ENCODE measurements around the gene LYPLA2.
A peak's percentile ranks its signal among the peaks of the same experiment; 100 is the strongest.

Gene LYPLA2

DNA sequence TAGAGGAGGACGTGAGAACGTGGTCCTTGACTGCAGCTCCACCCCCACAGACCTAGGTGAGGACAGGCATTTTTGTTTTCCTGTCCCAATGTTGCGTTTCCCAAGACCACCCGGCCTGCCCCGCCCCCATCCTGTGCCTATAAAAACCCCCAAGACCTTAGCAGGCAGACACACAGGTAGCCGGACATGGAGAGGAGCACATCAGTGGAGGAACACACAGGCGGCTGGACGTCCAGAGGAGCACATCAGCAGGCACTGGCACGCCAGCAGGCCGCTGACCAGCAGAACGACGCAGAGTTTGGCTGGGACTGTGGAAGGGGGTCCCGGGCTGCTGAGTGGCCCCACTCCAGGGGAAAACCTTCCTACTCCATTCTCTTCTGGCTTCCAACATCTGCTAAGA is 47.0 kb downstream of the LYPLA2 start:
- DNase-seq (ENCODE audit: low read depth) = no peak

DNA sequence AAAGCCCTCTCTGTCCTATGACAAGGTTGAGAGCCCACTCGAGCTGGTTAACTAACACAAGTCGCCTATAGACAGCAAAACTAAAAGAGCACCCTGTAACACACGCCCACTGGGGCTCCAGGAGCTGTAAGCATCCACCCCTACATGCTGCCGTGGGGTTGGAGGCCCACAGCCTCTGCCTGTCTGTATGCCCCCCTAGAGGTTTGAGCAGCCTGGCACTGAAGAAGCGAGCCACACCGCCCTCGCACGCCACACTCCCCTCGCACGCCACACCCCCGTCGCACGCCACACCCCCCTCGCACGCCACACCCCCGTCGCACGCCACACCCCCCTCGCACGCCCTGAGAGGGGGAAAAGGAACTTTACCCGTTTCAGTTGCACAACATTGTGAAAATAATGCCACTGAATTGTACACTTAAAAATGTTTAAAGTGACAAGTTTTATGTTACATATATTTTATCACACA is 47.5 kb downstream of the LYPLA2 start:
- peak; percentile 64 for DNase-seq (ENCODE audit: low read depth)

DNA sequence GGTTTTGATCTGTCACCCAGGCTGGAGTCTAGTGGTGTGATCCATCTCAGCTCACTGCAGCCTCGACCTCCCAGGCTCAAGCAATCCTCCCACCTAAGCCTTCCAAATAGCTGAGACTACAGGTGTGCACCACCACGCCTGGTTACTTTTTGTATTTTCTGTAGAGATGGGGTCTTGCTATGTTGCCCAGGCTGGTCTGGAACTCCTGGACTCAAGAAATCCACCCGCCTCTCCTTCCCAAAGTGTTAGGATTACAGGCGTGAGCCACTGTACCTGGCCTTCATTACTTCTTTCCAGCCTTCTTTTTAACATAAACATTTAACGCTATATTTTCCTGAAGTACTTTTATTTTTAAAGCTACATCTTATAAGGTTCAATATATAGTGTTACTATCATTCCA is 52.7 kb downstream of the LYPLA2 start:
- DNase-seq (ENCODE audit: low read depth) = no peak
